NCI-H128 (cell line): ENCODE data around the gene ZNF286A.
"Not testable (repeated sequence)": the region's sequence is repeated elsewhere in the genome, so short reads cannot be mapped to it uniquely, and the experiment has no call there.

Experiments
- DNase-seq: peaks from one replicate; lab custom pipeline; 2025; ENCODE audit not compliant: unreplicated experiment; lab: John Stamatoyannopoulos, UW

Gene ZNF286A

GRCh38 chr17:15699413-15699924 lies at the start of gene ZNF286A:
Gene ZNF286A (plus strand): TSS chr17:15699752. CDS start chr17:15700330, 578 bp downstream.
- peak; percentile 93 for DNase-seq

- no peak for DNase-seq
These were observed 49.6 kb upstream of the ZNF286A start for GRCh38 chr17:15649861-15650421.

GRCh38 chr17:15650741-15651582 lies 48.6 kb upstream of the ZNF286A start:
- DNase-seq: no peak

- no peak for DNase-seq
These were observed 47.9 kb upstream of the ZNF286A start for GRCh38 chr17:15651583-15652110.

- DNase-seq: no peak
These were observed 46.6 kb upstream of the ZNF286A start for GRCh38 chr17:15652960-15653359.

- DNase-seq: not testable (repeated sequence)
These were observed 45.2 kb upstream of the ZNF286A start for GRCh38 chr17:15654401-15654800.

- no peak for DNase-seq
These were observed 44.5 kb upstream of the ZNF286A start for GRCh38 chr17:15654886-15655561.

- no peak for DNase-seq
These were observed 41.7 kb upstream of the ZNF286A start for GRCh38 chr17:15657868-15658267.

GRCh38 chr17:15658296-15658695 lies 41.3 kb upstream of the ZNF286A start:
- DNase-seq: no peak

- no peak for DNase-seq
These were observed 40.3 kb upstream of the ZNF286A start for GRCh38 chr17:15659236-15659635.

- DNase-seq: no peak
These were observed 39.9 kb upstream of the ZNF286A start for GRCh38 chr17:15659663-15660062.

GRCh38 chr17:15660077-15660476 lies 39.5 kb upstream of the ZNF286A start:
- DNase-seq: no peak

GRCh38 chr17:15662681-15663080 lies 36.9 kb upstream of the ZNF286A start:
- no peak for DNase-seq

GRCh38 chr17:15663176-15663575 lies 36.4 kb upstream of the ZNF286A start:
- DNase-seq: no peak

GRCh38 chr17:15663691-15664090 lies 35.9 kb upstream of the ZNF286A start:
- DNase-seq: no peak

- not testable (repeated sequence) for DNase-seq
These were observed 30.0 kb upstream of the ZNF286A start for GRCh38 chr17:15669526-15669925.

- DNase-seq: not testable (repeated sequence)
These were observed 24.9 kb upstream of the ZNF286A start for GRCh38 chr17:15674640-15675039.

GRCh38 chr17:15675991-15676390 lies 23.6 kb upstream of the ZNF286A start:
- not testable (repeated sequence) for DNase-seq

- DNase-seq: not testable (repeated sequence)
These were observed 16.4 kb upstream of the ZNF286A start for GRCh38 chr17:15683135-15683534.

GRCh38 chr17:15683824-15684478 lies 15.6 kb upstream of the ZNF286A start, which contains the start of gene TRIM16:
Gene TRIM16 (minus strand): TSS chr17:15684311. CDS start chr17:15651609, 32,702 bp downstream.
- not testable (repeated sequence) for DNase-seq

GRCh38 chr17:15687494-15687893 lies 12.1 kb upstream of the ZNF286A start:
- not testable (repeated sequence) for DNase-seq
